Right ventricle myocardium superior (tissue), 1 donor: ENCODE data around the gene EIF4ENIF1. TPM values are rescaled to one million over a fixed set of nuclear protein-coding genes. Genes with fewer than 3 reads are reported as not detected.
"Not testable (repeated sequence)": the region's sequence is repeated elsewhere in the genome, so short reads cannot be mapped to it uniquely, and the experiment has no call there.

ENCODE experiments used
- ATAC-seq: fragments of 200-7000 bp; cut with Tn5 transposase; one replicate; pipeline ENCODE4 v1.9.1; 2020; ENCODE audit warnings: mild to moderate bottlenecking; ENCODE audit not compliant: poor library complexity
- DNase-seq: peaks from one replicate; pipeline ENCODE4 v3.0.0-alpha.2; 2020
- intact Hi-C: fragments of 100-400 bp; cut with DNase I; formaldehyde crosslinking; loops from one replicate; pipeline ENCODE4 v1.11.2; 2022
- long read RNA-seq: library from polyadenylated mRNA; unstranded; transcript quantifications from one replicate; pipeline ENCODE4 v2.0.0, GENCODE V29; 2021
- total RNA-seq: library from RNA; stranded (reverse); fragmentation: NEBNext Ultra II Directional; extraction: Animal tissue kit (Norgen Biotek cat#: 25700); gene quantifications from one replicate; pipeline ENCODE4 v1.2.1, GENCODE V29; 2021
- donor health status: DM: no; HTN: yes; CAD: no; lungs with severe emphysema.

The EIF4ENIF1 gene
- total RNA-seq = 21.7 TPM
- long read RNA-seq, transcript EIF4ENIF1-201 (19 exons, 3,544 nt) = major isoform, 40 of 70 reads
- long read RNA-seq, partial matches to known transcripts = 11 of 70 reads
- long read RNA-seq, other reads (novel, unspliced or antisense) = 17 of 70 reads

DNA sequence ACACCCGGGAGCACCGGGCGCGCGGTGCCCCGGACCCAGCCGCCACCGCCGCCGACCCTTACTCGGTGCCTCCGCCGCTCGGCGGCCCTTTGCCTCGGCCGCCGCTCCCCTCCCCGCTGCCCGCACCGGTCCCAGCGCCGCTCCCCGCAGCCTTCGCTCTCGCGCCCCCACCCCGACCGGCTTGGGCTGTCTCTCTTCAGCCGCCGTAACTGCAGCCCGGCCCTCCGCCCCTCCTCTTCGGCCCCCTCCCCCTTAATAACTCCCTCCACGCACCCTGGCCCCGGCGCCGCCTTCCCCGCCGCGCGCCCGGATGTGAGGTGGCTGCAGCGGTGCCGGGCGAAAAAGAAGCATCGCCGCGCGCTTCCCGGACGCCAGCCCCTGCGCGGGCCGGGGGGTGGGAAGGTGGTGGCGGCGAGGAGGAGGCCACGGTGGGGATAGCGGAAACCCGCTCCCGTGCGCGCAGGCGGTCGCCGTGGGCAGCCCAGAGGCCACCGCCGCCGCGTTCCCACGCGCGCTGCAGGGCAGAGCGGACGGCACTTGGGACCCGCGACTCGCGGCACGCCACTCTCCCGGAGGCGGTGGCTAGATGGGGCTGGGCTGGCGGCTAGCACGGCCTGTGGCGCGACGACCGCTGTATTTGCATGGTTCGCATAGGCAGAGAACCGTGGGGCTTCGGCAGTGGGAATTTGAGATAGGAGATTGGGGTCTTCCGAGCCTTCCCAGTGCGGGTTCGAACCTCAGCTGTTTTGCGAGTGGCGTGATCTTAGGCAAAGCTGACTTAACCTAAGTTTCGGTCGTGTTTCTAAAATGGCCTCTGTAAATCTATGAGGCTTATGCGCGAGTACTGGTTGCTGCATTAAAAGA lies at the start of gene EIF4ENIF1:
Gene EIF4ENIF1 (minus strand): TSS at position 211 of the 864 bp plus-strand sequence. CDS start 1,124 bp downstream, outside the sequence.
- intact Hi-C loops = no loop called here
- DNase-seq (peak; percentile 93), ATAC-seq (peak; percentile 95)

- intact Hi-C loops = no loop called here
- no peak for ATAC-seq
Observed at GRCh38 chr22:31538815-31539214, 49.2 kb upstream of the EIF4ENIF1 start.

DNA sequence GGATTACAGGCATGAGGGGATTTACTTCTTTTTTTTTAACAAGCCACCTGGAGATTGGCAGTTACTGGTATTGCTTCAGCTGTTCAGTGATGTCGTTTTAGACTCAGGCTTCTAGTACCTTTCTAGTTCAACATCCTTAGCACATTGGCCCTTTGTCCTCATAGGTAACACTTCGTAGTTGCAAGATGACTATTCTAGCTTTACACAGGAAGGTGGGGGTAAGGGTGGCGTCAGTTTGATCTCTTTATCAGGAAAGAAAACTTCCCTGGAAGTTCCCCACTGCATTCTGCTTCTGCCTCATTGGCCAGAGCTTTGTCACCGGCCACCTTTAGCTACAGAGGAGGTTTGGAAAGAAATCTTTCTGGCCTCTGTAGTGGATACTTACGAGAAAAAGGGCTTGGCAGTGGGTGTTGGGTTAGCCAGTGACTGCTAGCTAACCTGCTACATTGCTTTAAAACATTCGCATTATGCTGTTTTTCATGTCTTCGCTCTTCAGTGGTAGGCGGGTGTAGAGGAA lies 47.4 kb upstream of the EIF4ENIF1 start:
- ATAC-seq (no peak), DNase-seq (no peak)
- intact Hi-C loops = no loop called here

More at GRCh38 chr22:31538815-31539214, 49.2 kb upstream of the EIF4ENIF1 start:
- DNase-seq = no peak

DNA sequence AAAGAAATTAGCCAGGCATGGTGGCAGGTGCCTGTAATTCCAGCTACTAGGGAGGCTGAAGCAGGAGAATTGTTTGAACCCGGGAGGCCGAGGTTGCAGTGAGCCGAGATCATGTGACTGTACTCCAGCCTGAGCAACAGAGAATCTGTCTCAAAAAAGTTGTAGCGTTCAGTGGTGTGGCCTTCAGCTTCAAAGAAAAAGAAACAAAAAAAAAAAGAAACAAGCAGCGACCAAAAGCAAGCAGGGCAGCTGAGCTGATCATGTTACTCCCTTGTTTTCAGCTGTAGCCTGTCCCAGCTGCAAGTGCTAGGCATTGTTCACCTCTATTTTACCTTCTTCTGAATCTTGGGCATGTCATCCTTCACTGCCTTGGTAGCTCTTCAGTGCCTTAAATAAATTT lies 43.7 kb upstream of the EIF4ENIF1 start:
- no peak for ATAC-seq
- DNase-seq = no peak
- intact Hi-C loops = no loop called here

DNA sequence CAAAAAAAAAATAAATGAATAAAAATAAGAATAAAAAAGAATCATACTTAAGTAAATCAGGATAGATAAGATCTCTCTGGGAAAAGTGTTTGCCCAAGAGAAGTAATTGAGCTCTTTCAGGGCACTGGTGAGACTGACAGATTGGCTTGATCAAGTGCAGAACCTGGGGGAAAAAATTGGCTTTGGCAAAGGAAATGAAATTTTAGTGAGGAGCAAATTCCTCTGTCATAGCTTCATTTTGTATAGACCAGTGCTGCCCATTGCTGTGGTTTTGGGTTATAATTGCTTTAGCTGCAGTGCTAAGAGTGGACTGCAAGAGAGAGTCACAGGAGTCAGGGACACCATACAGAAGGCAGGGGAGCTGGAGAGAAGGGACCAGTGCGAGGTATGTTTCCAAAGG lies 42.4 kb upstream of the EIF4ENIF1 start:
- intact Hi-C loops = no loop called here
- ATAC-seq (no peak), DNase-seq (no peak)

- intact Hi-C loops = no loop called here
- DNase-seq = no peak
- no peak for ATAC-seq
Observed at GRCh38 chr22:31530823-31531195, 41.2 kb upstream of the EIF4ENIF1 start.

DNA sequence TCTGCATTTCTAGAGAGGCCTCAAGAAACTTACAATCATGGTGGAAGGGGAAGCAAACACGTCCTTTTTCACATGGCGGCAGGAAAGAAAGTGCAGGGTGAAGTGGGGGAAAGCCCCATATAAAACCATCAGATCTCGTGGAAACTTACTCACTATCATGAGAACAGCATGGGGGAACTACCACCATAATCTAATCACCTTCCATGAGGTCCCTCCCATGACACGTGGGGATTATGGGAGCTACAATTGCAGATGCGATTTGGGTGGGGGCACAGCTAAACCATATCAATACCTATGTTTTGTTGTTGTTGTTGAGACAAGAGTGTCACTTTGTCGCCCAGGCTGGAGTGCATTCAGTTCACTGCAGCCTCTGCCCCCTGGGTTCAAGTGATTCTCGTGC lies 36.6 kb upstream of the EIF4ENIF1 start:
- no peak for DNase-seq
- intact Hi-C loops = no loop called here
- no peak for ATAC-seq

DNA sequence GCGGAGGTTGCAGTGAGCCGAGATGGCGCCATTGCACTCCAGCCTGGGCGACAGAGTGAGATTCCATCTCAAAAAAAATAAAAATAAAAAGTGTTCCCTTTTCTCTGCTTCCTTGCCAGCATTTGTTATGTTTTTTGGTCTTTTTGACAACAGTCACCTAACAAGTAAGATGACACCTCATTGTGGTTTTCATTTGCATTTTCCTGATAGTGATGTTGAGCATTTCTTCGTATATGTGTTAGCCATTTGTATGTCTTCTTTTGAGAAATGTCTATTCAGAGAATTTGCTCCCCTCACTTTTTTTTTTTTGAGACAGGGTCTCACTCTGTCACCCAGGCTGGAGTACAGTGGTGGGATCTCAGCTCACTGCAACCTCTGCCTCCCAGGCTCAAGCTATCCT lies 34.5 kb upstream of the EIF4ENIF1 start:
- intact Hi-C loops, ATAC-seq, DNase-seq: not testable (repeated sequence)

GRCh38 chr22:31520051-31520450 lies 30.4 kb upstream of the EIF4ENIF1 start:
- DNase-seq (no peak), ATAC-seq (no peak)
- intact Hi-C loops = no loop called here

DNA sequence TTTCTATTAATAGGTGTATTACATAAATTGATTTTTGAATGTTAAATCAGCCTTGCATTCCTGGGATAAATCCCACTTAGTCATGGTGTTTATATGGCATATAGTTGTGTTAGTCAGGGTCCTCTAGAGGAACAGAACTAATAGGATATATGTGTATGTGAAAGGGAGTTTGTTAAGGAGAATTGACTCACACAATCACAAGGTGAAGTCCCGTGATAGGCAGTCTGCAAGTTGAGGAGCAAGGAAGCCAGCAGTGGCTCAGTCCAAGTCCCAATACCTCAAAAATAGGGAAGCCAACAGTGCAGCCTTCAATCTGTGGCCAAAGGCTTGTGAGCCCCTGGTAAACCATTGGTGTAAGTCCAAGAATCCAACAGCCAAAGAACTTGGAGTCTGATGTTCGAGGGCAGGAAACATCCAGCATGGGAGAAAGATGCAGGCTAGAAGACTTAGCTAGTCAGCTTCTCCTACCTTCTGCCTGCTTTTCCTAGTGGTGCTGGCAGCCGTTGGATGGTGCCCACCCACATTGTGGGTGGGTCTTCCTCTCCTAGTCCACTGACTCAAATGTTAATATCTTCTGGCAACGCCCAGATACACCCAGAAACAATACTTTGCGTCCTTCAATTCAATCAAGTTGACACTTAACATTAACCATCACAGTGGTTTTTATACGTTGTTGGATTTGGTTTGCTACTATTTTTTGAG lies 19.6 kb upstream of the EIF4ENIF1 start:
- DNase-seq (no peak), ATAC-seq (no peak)
- intact Hi-C loops = no loop called here

GRCh38 chr22:31508536-31508935 lies 18.9 kb upstream of the EIF4ENIF1 start:
- intact Hi-C loops = no loop called here
- no peak for ATAC-seq
- DNase-seq = no peak

DNA sequence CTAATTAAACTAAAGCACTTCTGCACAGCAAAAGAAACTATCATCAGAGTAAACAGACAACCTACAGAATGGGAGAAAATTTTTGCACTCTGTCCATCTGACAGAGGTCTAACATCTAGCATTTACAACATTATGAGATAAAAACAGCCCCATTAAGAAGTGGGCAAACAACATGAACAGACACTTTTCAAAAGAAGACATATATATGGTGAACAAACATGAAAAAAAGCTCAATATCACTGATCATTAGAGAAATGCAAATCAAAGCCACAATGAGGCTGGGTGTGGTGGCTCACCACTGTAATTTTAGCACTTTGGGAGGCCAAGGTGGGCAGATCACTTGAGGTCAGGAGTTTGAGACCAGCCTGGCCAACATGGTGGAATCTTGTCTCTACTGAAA lies 17.9 kb upstream of the EIF4ENIF1 start:
- ATAC-seq, intact Hi-C loops, DNase-seq: not testable (repeated sequence)

DNA sequence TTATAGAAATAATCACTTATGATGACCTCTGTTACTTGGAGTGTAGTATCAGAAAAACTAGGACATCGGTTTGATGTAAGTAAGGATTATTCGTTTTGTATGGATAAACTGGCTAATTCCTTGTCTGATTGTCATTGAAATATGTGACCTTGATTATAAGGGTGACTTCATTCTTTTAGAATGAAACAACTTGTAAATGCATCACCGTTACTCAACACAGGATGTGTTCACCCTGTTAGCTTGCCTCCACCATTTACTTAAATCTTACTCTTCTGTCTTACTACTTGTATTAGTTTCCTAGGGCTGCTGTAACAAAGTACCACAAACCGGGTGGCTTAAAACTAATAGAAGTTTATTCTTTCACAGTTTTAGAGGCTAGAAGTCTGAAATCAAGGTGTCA lies 14.6 kb upstream of the EIF4ENIF1 start:
- no peak for ATAC-seq
- DNase-seq = no peak
- intact Hi-C loops = no loop called here

GRCh38 chr22:31503211-31503964 lies 13.7 kb upstream of the EIF4ENIF1 start:
- intact Hi-C loops = no loop called here
- ATAC-seq (no peak), DNase-seq (no peak)

DNA sequence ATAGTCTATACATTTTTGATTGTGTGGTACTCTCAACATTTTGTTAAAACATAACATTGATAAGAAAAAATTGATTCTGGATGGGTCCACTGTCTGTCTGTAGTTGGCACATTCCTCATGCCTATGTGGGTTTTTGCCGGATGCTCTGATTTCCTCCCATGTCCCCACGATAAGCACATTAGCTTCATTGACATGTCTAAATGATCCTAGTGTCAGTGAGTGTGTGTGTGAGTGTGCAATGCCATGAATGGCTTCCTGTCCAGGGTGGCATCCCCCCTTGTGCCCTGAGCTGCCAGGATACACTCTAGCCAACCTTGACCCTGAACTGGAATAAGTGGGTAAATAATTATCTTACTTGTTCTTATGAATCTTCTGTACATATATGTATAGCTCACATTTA lies 12.1 kb upstream of the EIF4ENIF1 start:
- no peak for ATAC-seq
- no peak for DNase-seq
- intact Hi-C loops = no loop called here

GRCh38 chr22:31497148-31497938 lies 7.7 kb upstream of the EIF4ENIF1 start:
- ATAC-seq (no peak), DNase-seq (no peak)
- intact Hi-C loops = loop anchor here (2.0 to 5.0 kb wide), 2 partner anchors 99 to 150 kb away; partner anchors contain the start of genes DRG1 and PATZ1

DNA sequence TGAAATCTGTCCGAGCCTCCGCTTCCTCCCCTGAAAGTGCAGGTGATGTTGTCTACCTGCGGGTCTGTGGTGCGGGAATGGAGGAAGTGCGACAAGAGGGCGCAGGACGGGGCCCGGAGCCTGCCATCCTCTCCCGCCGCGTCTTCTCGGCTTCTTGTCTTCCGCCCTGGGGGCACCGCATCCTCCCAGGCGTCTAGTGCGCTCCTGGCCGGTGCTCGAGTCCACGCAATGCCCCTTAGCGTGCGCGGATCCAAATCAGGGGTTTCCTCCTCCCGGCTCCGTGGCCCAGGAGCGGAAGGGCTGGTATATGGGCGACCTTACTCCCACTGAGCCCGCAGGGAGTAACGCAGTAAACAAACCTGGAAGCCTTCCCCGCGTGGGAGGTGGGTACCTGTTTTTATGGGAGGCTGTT lies 7.1 kb upstream of the EIF4ENIF1 start:
- ATAC-seq (peak; percentile 27), DNase-seq (peak; percentile 60)
- intact Hi-C loops = loop anchor here (2.0 to 5.0 kb wide), 2 partner anchors 98 to 149 kb away; partner anchors contain the start of genes DRG1 and PATZ1
